NK-92 treated with Interleukin-12 subunit alpha and Interleukin-12 subunit beta, amount 100 ng/mL, for 24 hours (cell line): ENCODE measurements around the gene EPSTI1.

Source experiments
- DNase-seq: peaks from one replicate; lab custom pipeline; 2025; lab: John Stamatoyannopoulos, UW

The EPSTI1 gene

DNA sequence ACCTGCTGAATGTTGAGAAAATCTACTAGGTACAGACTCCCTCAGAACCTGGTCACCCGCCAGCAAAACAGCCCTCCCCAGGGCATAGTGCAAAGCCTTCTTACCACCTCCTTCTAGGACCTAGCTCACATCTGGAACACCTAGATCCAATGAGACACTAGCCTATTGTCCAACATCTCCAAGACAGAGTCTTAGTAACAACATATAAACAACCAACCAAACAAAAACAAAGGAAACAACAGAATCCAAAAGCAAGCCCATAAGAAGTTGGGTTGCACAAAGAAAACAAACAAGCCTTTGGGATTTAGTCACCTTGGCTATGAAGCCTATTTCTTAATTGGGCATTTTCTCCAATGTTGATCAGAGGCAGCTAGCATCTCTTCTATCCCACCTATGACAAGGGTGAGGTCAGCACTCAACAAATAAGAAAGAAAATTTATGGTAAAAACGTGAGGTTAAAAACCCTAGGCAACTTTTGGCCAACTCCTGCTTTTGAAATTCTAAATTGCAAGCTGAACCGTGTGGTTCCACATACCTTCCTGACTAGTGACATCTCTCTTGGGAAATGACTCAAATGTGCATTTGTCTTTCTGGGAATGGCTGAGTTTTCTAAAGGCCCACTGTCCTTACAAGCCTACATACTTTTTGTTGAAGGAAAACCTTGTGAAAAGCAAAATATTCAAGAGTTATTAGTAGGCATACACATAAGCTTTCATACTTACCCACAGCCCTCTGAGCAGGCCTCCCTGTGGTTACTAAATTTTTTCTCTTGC is 144.0 kb downstream of the EPSTI1 start:
- no peak for DNase-seq

DNA sequence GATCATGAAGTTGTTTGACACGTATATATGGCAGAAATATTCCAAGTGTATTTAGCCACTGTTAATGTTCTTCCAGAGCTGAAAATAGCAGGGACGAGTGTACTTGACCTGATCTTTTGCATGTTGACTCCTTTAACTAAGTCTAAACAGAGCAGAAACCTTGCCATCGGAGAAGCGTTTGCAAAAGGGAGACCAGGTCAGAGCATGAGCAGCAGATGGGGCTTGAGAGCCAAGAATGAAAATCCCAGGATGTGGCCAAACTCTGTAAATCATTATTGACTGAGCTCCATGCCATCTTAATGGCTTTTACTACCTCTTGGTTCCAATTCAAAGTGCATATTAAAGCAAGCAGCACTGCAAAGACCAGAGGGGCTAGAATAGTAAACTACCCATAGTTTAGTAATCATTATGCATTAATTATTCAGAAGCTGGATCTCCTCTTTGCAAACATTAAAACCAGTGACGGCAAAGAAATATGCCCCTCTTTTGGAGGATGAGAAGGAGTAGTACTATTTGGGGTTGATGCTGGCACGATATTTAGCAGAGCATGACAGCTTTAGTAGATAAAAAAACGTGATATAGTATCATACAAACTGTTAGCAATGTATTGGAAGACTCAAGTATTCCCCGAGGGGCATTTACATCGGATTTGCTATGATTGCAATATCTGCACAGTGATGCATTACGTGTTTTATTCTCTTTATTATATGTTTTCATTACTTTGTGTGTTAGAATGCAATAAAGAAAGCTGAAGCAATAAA is 154.9 kb downstream of the EPSTI1 start:
- no peak for DNase-seq
